Activated T-helper 1 cell treated with Interleukin-2 at 50 U/mL for 16 hours (primary cell): ENCODE data around the gene FGF22.
"Not testable (repeated sequence)": the region's sequence is repeated elsewhere in the genome, so short reads cannot be mapped to it uniquely, and the experiment has no call there.

ENCODE experiments used
- DNase-seq: peaks from one replicate; pipeline ENCODE4 v3.0.0-alpha.2; 2020; ENCODE audit warnings: low read depth

Gene FGF22

DNA sequence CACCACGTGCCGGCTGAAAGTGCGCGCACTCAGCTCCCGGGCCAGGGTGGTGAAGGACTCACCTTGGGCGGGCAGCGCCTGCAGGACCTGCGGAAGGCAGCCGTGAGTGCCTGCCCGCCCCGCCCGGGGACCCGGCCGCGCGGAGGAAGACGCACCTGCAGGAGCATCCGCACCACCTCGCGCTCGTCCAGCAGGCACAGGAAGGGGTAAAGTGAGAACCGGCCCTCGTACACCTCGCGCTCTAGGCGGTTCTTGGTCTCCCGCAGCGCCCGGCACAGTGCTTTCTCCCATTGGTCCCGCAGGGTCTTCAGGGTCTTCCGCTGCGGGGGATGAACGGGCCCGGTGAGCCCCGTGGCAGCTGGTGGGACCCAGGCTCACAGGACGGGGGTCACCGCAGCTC lies 17.0 kb upstream of the FGF22 start:
- DNase-seq, result no peak

DNA sequence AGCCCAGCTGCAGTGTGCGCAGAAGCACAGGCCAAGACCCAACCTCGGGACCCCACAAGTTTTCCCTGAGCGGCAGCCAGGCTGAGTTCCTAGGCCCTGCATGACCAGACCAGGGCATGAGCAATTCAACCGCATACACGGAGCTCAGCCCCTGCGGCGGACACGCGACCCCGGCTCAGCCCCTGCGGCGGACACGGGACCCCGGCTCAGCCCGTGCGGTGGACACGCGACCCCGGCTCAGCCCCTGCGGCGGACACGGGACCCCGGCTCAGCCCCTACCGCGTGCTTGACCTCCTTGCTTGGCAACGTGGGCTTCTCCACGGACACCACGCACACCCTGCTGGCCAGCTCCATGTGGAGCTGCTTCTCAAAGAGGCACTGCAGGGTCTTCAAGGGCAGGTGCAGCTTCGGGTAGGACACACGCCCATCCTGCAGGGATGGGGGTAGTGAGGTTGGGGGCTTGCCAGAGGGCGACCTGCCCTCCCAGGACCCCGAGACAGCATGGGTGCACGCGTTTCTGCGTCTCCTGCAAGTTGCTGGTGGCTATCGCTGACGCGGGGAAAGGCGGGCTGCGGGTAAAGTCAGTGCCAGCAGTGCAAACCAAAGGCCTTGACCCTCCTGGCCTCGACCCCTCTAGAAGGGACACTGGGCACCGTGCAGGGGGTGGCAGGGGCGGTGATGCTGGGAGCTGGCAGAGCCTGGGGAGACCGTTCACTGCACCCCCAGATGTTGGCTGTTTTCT lies 16.3 kb upstream of the FGF22 start:
- DNase-seq, result no peak

DNA sequence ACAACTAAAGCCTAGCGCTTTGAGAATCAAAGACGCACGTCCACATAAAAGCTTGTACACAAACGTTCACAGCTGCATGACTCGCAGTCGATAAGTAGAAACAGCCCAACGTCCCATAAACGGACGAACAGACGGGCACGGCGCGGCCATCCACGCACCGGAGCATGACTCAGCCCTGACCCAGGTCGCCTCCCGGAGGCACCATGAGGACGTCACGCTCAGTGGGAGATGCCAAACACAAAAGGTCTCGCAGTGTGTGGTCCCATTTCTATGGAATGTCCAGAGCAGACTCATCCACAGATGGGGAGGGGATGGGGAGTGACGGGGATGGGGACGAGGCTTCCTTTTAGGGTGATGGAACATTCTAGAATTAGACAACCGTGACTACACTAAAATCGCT lies 15.7 kb upstream of the FGF22 start:
- DNase-seq, result no peak

DNA sequence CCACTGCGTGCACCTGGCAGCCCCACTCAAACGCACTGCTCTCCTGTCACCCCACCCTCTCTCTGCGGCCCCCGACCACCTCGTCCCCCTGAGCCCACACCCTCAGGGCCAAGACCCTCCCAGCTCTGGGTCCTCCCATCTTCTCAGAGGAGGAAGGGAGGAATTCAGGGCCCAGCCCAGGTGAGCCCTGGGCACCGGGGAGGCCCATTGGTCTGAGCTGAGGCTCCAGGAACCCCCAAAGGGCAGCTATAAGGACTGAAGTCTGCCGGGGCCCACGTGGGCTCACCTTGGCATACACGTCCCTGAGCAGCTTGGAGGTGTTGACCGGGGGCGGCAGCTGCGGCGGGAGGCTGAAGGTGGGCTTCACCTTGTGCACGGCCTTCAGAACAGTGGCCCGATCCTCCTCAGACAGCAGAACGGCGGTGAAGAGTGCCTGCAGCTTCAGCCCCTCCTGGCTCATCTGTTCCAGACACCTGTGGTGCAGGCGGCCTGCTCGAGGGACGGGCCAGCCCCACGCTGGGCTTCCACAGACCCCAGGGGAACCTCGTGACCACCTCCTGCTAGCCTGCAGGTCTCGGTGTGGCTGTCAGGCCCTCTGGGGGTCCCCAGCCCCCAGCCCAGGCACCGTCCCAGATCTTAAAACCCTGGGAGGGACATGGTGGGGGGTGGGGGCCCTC lies 15.1 kb upstream of the FGF22 start:
- DNase-seq, result no peak

DNA sequence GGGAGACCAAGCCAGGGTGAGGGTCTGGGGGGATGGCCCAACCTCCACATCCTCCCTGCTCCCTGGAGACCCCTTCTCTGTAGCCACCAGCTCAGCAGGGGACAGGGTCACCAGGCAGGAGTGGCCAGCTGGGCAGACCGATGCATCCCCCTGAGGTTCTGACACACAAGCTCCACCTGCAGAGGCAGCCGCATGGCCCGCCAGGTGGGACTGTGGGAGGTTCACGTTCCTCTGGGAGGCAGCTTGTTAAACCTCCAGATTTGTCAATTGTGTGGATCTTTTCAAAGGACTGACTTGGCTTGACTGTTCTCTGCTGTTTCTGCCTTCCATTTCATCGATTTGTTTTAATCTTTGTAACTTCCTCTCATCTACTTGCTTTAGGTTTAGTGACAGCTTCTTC lies 14.4 kb upstream of the FGF22 start:
- DNase-seq, result no peak

DNA sequence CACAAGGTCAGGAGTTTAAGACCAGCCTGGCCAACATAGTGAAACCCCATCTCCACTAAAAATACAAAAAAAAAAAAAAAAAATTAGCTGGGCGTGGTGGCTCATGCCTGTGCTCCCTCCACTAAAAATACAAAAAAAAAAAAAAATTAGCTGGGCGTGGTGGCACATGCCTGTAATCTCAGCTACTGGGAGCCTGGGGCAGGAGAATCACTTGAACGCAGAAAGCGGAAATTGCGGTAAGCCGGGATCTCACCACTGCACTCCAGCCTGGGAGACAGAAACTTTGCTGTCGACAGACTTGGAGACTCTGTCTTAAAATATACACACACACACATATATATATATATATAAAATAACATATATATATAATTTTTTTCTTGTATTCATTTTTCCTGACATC lies 13.1 kb upstream of the FGF22 start:
- DNase-seq, result not testable (repeated sequence)

DNA sequence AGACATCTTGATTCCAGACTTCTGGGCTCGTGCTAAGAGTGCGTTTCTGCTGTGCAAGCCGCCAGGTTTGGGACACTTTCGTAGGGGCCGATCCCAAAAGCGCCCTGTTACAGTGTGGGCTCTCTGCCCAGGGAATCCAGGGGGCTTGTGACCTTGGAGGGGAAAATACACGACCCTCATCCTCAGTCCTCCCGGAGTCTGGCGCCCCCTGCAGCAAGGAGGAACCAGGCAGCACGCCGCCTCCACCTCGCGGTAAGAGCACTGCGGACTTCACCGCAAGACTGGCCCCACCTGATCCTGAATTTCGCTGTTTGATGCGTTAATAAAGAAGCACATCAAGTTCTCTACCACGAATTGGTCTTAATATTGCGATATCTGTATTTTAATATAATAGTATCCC lies 11.5 kb upstream of the FGF22 start:
- no peak for DNase-seq

DNA sequence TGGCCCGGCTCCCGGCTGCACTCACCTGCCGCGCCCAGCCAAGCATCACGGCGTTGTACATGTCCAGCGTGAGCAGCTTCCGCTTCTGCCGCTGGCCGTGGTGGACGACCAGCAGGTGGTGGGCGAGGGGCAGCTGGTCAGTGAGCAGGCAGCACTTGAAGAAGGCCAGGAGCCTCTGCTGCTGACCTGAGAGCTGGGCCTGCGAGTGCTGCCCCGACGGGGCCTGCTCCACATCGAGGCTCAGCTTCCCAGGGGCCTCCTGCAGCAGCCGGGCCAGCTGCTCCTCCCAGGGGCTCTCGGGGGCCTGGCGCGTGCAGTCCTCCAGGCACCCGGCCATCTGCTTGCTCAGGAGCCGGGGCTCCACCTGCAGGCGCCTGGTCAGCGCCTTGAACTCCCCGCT lies 10.2 kb upstream of the FGF22 start:
- DNase-seq, result not testable (repeated sequence)

DNA sequence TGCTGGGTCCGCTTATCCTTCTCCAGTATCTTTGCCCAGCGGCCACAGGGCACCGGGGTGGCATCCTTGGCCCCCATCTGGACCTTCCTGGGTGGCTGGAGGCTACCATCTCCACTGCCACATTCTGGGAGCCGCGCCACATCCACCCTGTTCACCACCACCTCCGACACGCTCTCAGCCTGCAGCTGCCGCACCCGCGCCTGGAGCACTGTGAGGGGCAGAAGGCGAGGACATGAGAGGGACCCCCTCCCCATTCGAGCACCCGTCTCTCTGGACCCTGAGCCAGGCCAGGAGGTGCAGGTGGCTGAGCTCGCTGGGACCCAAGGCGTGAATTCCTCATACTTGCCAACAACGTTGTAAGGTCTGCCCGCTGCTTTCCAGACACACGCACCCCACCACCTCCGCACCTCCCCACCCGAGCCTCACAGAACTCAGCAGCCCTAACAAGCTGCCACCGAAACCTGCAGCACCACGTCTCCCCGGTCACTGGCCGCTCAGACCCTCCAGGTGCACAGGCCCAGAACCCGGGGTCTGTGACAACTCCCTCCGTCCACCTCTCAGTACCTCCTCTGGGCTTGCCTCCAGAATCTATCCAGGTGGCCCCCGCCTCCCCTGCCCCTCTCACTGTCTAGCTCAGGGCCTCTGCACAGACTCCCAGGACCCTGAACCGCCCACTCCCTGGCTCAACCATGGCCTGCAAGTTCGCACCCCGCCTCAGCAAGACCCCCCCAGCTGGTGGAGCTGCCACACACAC lies 9.5 kb upstream of the FGF22 start:
- DNase-seq, result no peak

DNA sequence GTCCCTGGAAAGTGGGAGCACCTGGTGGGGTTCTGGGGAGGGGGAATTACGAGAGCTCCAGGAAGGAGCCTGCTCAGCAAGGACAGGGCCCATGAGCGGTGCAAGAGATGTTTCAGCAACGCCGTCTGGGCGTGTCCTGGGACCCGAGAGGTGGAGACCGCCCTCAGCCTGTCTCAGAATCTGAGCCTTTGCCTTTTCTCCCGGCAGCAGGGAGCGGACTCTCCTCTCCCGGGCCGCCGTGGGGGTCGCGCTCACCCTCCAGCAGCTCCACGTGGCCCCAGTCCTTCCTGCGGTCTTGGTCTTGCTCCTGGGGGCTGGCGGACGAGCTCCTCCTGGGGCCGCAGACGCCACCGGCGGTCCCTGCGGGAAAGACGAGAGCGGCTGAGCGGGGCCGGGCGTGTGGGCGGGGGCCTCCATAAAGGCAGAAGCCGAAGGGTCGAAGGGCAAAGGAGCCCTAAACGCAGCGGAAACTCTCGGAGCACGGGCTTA lies 7.1 kb upstream of the FGF22 start:
- no peak for DNase-seq

DNA sequence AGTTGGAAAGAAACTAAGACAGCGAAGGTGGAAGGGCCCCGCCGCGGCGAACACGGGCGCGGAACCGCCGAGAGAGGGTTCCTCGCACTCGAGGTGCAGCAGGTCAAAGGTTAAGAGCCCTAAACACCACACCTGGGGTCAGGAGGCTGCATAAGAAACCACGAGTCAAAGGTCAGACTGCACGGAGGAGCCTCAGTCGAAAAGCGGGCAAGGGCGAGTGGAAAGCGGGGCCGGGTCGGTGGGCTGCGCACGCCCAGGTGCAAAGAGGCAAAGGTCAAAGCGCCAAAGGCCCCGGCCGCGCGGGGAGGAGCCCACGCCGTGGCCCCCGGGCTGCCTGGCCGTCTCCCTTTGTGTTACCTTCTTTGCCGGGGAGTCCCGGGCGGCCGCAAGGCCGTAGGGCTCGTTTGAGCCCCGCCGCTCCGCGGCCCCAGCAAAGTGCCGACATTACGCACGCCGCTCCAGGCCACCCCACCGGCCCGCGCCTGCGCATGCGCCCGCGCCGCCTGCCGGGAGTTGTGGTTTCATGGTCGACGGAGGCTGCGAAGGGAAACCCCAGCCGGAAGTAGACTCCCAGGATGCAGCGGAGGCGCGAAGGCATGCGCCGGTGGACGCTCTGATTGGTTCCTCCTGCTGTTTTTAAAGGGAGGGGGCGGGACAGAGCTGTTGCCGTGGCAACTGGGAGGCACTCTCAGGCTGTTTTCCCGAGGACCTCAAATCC lies 6.5 kb upstream of the FGF22 start, which contains the start of gene POLRMT:
Gene POLRMT, minus strand, starts transcription at position 470 of the 718 bp plus-strand sequence. Its CDS starts 25 bp downstream, at position 445.
- peak; percentile 94 for DNase-seq

DNA sequence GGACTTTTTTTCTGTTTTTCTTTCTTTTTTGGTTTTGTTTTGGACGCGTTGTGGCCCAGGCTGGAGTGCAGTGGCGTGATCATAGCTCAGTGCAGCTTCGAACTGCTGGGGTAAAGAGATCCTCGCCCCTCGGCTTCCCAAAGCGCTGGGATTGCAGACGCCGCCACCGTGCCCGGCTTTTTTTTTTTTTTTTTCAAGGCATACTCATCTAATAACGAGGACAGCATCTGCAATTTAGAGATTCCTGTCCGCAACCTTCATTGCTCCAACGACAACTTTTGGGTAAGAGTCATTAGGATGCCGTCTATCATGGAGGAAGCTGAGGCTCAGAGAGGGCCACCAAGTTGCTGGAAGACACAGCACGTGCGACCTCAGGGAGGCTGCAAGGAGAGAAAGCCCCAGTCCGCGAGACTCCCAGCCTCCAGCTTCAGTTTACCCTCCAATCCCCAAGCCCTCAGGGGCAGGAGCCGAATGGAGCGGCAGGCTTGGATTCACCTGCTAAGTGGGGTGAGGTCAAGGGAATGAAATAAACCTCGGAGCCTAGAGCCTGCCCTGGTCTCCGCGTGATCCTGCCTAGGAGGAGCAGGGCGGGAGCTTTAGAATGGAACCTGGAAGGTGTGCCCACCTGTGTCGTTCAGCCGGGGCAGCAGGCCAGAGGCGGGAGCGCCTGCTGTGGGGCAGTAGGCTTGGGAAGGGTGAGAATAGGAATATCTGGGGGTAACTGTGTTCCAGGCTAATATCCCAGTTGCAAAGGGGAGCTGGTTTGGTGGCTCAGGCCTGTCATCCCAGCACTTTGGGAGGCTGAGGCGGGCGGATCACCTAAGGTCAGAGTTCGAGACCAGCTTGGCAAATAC lies 5.7 kb upstream of the FGF22 start:
- no peak for DNase-seq

DNA sequence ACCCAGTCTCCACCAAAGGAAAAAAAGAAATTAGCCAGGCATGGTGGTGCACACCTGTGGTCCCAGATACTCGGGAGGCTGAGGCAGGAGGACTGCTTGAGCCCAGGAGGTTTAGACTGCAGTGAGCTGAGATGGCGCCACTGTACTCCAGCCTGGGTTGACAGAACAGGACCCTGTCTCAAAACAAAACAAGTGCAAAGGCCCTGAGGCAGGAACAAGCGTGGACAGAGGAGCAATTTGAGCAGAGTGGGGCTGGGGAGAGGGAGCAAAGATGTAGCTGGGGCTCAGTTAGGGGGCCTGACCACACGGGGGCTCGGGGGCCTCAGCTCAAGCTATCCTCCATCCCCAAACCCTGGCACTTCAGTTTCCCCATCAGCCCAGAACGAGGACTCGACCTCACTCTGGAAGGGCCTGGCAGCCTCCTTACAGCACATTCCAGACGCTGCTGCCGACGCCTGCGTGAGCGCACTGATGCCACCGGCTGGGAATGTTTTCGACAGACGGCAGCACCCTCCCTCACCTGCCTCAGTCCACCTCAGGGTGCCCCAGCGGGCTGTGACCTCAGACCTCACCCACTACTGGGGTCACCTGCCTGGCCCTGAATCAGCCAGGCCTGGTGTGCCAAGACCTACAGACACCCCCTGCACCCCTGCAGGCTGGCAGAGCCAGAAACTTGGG lies 4.6 kb upstream of the FGF22 start:
- DNase-seq, result no peak

DNA sequence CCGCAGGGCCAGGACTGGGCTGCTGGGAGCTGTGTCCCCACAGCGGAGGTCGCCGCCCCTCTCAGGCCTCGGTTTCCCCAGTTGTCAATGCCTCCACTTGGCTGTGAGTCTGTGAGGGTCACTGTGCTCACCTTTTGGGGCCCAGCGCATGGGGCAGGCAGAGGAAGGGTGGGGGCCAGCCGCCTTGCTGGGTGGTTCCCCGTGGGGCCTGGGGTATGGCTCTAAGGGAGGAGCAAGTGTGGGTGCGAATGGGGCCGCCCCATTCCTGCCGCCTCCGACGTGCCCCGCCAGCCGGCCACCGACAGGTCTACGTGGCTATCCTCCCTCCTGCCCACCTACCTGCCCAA lies 800 bp upstream of the FGF22 start:
- no peak for DNase-seq

DNA sequence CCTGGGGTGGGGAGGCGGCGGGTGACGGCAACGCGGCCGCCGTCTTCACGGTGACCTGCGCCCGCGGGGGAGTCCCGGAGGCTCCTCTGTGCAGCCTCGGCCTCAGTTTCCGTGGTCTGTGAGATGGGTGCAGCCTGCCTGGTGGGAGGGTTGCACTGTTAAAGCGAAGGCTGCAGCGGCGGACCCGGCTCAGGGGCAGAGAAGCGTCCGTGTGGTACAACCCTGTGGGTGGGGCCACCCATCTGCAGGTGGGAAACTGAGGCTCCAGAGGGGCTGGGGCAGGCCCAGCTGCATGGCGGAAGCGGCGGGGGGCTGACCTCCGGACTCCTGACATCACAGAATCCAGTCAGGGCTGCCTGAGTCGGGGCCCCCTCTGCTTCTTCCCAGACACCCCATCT lies 481 bp downstream of the FGF22 start:
- DNase-seq, result no peak

DNA sequence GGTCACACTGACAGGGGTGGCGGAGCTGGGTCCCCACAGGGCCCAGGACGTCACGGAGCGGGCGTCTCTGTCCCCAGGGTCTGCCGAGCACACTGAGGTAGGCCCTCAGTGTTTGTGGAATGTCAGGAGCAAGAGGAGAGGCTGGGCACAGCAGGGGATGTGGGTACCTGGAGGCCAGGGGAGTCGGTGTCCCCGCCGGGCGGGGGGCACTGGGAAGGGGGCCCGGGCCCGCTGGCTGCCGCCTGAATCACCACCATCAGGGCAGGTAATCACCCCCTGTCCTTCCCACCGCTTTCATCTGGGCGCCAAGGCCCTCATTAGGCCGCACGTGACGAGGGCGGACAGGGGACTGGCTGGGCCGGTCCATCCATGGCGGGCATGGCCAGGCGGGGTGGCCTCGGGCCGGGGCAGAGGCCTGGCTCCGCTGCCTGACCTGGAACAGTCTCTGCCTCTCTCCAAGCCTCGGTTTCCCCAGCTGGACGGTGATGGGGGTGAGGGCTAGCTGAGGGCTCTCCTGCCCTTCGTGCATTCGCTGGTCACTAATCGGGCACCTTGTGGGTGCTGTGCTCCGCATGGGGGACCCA lies 1.0 kb downstream of the FGF22 start:
- no peak for DNase-seq

DNA sequence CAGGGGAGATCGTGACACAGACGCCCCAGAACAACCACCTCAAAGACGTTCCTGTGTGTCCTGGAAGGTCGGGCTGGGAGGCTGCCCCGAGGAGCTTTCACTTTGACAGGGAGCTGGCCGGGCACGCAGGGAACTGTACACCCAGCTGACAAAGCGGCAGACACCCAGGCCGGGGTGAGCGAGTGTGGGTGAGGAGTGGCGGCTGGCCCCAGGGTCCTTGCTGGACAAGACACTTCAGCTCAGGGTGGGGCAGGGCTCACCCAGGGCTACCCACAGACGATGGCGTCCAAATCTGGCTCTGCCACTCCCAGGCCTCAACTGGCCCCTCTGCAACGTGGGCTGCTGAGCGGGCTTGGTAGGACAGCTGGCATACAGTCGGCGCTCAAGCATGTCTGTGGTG lies 2.0 kb downstream of the FGF22 start:
- no peak for DNase-seq

DNA sequence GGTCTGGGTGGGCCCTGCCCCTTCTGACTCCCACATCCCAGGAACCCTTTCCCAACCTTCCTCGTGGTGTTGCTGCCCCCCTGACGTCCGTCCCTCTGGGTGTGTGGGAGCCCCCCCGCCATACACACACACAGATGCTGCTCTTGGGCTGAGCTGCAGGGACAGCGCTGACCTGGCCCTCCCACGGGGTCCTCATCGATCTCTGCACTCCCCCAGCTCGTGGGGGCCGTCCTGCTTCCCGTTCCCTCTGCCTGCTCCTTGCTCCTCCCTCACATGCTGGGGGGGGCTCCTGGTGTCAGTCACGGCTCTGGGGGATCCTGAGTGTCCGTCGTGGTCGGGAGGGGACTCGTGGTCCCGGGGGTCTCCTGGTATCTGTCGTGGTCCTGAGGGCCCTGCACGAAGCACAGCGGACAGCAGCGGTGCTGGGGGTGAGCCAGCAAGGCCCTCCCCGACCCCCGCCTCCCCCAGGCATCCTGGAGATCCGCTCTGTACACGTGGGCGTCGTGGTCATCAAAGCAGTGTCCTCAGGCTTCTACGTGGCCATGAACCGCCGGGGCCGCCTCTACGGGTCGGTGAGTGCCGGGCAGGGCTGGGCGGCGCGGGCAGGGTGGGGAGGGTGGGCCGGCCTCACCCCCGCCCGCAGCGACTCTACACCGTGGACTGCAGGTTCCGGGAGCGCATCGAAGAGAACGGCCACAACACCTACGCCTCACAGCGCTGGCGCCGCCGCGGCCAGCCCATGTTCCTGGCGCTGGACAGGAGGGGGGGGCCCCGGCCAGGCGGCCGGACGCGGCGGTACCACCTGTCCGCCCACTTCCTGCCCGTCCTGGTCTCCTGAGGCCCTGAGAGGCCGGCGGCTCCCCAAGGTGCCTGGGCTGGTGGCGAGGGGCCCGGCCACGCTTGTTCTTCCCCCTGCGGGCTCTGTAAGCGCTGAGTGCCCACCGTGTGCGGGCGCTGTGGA lies 3.4 kb downstream of the FGF22 start:
- DNase-seq, result no peak

DNA sequence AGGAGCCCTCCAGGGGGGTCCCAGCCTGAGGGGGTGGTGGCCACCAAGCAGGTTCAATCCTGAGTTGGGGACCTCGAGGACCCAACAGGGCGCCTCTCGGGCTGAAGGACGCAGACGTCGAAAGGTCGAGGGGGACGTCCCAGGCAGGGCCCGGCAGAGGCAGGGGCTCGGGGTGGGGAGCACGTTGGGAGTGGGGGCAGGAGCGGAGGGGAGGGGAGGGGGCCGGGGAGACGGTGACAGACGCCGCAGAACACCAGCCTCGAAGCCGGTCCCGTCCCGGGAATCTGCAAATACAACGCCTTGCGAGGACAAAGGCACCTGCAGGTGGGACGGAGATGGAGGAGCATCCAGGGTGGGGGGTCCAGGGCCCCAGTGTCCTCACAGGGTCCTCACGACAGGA lies 4.1 kb downstream of the FGF22 start:
- no peak for DNase-seq
